GM19239 (cell line): ENCODE measurements around the gene MDN1.
A peak's percentile ranks its signal among the peaks of the same experiment; 100 is the strongest.
"Not testable (repeated sequence)": the region's sequence is repeated elsewhere in the genome, so short reads cannot be mapped to it uniquely, and the experiment has no call there.

Source experiments
- DNase-seq: peaks from one replicate; pipeline ENCODE4 v3.0.0; 2011; ENCODE audit warnings: low spot score; ENCODE audit not compliant: insufficient read length
- FAIRE-seq: peaks from 2 replicates; lab custom pipeline; 2011; peaks lifted over from hg19 to GRCh38; lab: Jason Lieb, UNC

Gene MDN1, protein sequence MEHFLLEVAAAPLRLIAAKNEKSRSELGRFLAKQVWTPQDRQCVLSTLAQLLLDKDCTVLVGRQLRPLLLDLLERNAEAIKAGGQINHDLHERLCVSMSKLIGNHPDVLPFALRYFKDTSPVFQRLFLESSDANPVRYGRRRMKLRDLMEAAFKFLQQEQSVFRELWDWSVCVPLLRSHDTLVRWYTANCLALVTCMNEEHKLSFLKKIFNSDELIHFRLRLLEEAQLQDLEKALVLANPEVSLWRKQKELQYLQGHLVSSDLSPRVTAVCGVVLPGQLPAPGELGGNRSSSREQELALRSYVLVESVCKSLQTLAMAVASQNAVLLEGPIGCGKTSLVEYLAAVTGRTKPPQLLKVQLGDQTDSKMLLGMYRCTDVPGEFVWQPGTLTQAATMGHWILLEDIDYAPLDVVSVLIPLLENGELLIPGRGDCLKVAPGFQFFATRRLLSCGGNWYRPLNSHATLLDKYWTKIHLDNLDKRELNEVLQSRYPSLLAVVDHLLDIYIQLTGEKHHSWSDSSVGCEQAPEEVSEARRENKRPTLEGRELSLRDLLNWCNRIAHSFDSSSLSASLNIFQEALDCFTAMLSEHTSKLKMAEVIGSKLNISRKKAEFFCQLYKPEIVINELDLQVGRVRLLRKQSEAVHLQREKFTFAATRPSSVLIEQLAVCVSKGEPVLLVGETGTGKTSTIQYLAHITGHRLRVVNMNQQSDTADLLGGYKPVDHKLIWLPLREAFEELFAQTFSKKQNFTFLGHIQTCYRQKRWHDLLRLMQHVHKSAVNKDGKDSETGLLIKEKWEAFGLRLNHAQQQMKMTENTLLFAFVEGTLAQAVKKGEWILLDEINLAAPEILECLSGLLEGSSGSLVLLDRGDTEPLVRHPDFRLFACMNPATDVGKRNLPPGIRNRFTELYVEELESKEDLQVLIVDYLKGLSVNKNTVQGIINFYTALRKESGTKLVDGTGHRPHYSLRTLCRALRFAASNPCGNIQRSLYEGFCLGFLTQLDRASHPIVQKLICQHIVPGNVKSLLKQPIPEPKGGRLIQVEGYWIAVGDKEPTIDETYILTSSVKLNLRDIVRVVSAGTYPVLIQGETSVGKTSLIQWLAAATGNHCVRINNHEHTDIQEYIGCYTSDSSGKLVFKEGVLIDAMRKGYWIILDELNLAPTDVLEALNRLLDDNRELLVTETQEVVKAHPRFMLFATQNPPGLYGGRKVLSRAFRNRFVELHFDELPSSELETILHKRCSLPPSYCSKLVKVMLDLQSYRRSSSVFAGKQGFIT (N-terminal part only)

DNA sequence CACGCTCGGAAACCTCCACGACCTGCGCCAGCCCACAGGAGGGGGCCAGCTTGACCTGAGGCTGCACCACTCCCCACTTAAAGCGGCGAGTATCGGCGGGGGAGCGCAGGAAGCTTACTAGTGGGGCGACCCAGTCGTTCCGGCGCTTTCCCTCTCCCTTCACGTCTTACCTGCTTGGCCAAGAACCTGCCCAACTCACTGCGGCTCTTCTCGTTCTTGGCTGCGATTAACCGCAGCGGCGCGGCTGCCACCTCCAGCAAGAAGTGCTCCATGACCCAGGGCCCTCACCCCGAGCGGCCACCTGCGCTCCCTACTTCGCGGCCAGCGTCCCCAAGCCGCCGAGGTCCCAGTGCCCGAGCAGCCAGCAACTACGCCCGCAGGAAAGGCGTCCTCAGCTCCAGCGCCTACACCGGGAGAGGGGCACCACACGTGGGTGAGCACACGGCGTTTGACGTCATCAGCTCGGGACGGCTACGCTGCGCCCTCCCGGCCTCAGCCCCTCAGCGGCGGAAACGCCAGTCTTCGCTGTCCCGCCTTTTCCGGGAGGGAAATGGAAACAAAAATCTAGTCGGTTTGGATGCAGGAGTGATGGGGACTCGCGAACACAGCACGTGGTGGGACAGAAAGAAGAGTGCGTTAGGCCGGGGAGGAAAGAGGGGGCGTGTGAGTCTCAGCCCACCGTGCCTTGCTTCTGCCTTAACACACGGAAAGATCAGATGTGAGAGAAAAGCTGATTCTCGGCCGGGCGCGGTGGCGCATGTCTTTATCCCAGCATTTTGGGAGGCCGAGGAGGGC, at the start of gene MDN1:
Gene MDN1, minus strand, starts transcription at position 459 of the 795 bp plus-strand sequence. Its CDS starts 187 bp downstream, at position 272.
- DNase-seq: peak; percentile 76
- peak; percentile 99 for FAIRE-seq

DNA sequence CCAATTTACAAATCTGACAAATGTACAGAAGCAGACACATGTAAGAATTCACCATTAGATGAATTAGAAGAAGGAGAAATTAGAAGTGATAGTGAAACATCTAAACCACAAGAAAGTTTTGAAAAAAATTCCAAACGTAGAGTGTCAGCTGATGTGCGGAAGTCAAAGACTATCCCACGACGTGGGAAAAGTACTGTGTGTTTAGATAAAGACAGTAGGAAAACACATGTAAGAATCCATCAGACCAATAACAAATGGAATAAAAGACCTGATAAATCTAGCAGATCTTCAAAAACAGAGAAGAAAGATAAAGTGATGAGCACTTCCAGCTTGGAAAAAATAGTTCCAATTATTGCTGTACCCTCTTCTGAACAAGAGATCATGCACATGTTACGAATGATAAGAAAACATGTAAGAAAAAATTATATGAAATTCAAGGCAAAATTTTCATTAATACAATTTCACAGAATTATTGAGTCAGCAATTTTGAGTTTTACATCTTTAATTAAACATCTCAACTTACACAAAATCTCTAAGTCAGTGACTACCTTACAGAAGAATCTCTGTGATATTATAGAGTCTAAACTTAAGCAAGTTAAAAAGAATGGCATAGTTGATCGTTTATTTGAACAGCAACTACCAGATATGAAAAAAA, 46.6 kb upstream of the MDN1 start:
- peak; percentile 51 for FAIRE-seq

DNA sequence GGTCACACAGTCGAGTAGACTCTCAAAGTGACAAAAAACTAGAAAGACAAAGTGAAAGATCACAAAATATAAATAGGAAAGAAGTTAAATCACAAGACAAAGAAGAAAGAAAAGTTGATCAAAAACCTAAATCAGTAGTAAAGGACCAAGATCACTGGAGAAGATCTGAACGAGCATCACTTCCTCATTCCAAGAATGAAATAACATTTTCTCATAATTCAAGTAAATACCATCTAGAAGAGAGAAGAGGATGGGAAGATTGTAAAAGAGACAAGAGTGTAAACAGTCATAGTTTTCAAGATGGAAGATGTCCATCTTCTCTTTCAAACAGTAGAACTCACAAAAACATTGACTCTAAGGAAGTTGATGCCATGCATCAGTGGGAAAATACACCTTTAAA, 43.1 kb upstream of the MDN1 start:
- FAIRE-seq (no peak), DNase-seq (no peak)

More for the DNA sequence above, 46.6 kb upstream of the MDN1 start:
- DNase-seq: no peak

DNA sequence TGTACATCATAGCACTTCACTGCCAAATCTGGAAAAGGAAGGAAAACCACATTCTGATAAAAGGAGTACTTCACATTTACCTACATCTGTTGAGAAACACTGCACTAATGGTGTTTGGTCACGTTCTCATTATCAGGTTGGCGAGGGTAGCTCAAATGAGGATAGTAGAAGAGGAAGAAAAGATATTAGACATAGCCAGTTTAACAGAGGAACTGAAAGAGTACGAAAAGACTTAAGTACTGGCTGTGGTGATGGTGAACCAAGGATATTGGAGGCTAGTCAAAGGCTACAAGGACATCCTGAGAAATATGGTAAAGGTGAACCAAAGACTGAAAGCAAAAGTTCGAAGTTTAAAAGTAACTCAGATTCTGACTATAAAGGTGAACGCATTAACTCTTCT, 42.7 kb upstream of the MDN1 start:
- no peak for DNase-seq
- peak; percentile 81 for FAIRE-seq

DNA sequence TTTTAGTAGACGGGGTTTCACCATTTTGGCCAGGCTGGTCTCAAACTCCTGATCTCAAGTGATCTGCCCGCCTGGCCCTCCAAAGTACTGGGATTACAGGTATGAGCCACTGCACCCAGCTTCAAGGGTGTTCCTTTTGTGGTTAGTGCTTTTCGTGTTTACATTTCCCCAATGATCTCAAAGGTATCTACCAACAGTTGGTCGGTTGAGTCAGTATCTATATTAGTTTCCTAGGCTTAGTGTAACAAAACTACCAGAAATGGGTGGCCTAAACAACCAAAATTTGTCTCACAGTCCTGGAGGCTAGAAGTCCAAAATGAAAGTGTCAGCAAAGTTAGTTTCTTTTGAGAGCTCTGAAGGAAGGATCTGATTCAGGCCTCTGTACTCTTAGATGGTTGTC, 40.1 kb upstream of the MDN1 start:
- FAIRE-seq (peak; percentile 80), DNase-seq (no peak)

DNA sequence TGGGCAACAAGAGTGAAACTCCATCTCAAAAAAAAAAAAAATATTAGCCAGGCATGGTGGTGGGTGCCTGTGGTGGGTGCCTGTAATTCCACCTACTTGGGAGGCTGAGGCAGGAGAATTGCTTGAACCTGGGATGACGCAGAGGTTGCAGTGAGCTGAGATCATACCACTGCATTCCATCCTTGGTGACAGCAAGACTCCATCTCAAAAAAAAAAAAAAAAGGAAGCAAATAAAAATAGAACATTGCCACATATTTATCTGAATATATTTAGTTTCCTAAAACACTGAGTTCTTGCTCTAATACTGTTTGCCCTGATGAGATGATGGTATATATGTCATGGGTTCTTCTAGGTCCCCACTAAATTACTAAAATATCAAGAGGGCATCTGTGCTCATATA, 38.4 kb upstream of the MDN1 start:
- FAIRE-seq: no peak
- DNase-seq: no peak

DNA sequence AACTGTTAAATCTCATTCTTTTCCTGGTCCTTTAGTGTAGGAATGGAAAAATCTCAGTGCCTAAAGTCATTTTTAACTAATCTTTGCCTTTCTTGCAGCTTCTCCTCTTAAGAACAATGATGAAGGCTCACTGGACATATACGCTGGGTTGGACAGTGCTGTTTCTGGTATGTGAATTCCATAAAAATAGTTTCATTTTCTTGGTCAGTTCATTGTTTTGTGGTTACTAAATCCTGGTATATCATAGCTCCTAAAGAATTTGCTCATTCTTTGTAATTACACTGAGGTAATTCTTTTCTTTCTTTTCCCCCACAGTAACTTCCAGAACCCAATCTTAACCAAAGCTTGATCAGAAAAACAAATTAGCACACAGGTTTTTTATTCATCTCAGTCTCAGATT, 33.5 kb upstream of the MDN1 start:
- FAIRE-seq: no peak
- no peak for DNase-seq

DNA sequence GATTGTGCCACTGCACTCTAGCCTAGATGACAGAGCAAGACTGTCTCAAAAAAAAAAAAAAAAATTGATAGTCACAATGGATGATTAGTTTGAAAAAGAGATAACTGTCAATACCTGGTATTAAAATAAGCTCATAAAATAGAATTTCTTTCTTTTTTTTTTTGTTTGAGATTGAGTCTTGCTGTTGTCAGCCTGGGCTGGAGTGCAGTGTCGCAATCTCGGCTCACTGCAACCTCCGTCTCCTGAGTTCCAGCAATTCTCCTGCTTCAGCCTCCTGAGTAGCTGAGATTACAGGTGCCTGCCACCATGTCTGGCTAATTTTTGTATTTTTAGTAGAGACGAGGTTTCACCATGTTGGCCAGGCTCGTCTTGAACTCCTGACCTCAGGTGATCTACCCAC, 27.9 kb upstream of the MDN1 start:
- FAIRE-seq, DNase-seq: not testable (repeated sequence)

DNA sequence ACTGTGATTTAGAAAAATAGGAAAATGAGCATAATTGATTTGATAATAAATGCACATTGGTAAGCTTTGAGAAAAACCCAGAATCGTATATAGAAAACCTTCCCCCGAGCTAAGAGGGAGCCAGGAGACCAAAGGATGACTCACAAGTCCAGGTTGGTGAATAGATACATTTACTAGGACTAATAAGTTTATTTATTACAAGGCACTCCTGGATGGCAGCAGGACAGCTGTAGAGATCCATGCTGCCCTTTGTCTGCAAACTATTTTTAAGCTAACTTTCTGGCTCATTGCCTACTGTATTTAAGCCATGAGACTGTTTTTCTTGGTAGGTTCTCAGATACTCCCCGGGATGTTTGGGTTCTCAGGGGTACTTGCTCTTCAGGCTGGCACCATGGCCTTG, 23.5 kb upstream of the MDN1 start:
- DNase-seq: no peak

DNA sequence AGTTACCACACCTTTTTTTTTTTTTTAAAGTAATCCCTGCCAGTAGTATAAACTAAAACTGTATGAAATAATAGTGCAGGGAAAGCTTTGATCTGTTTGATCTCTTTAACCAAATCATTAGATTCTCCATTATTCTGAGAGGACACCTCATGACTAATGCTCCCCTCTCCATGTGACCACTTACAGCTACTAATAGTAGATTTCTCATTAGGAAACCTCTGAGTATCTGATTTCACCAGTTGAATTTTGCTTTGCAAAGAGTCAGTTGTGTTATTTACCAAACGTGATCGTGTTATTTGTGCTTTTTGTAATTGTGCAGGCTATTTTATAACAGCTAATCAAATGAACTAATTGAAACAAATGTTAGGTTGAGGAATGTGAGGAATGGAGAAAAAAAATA, 22.6 kb upstream of the MDN1 start:
- FAIRE-seq (no peak), DNase-seq (no peak)

More for the DNA sequence above, 23.5 kb upstream of the MDN1 start:
- no peak for FAIRE-seq

DNA sequence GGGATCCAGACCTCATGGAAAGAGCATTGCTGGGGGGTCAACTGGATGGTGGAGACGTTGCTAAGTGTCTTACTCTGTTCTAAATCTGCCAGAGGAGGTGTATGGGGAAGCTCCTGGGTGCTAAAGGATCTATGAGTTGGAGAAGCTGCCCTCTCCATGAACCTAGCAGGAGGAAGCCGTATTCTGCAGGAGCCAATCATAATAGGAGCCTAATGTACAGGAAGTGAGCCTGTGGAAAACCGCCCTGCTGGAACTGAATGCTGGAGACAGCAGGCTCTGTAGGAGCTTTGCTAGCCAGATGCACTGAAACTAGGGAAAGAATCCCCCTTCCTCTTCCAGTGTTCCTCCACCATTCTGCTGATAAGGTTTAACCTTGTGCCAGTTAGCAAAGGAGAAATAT, 20.9 kb upstream of the MDN1 start:
- no peak for FAIRE-seq
- DNase-seq: no peak

DNA sequence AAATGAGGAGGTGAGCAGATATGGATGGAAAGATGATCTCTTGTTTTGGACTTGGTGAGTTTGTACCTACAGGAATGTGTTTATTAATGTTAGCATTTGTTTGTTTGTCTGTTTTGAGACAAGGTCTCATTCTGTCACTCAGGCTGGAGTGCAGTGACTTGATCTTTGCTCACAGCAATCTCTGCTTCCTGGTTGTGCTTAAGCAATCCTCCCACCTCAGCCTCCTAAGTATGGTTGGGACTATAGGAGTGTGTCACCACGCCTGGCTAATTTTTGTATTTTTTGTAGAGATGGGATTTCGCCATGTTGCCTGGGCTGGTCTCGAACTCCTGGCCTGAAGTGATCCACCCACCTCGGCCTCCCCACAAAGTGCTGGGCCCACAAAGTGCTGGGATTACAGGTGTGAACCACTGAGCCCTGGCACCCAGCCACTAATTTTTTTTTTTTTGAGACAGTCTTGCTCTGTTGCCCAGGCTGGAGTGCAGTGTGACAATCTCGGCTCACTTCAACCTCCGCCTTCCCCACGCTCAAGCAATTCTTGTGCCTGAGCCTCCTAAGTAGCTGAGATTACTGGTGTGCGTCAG, 17.1 kb upstream of the MDN1 start:
- no peak for FAIRE-seq
- DNase-seq: no peak

DNA sequence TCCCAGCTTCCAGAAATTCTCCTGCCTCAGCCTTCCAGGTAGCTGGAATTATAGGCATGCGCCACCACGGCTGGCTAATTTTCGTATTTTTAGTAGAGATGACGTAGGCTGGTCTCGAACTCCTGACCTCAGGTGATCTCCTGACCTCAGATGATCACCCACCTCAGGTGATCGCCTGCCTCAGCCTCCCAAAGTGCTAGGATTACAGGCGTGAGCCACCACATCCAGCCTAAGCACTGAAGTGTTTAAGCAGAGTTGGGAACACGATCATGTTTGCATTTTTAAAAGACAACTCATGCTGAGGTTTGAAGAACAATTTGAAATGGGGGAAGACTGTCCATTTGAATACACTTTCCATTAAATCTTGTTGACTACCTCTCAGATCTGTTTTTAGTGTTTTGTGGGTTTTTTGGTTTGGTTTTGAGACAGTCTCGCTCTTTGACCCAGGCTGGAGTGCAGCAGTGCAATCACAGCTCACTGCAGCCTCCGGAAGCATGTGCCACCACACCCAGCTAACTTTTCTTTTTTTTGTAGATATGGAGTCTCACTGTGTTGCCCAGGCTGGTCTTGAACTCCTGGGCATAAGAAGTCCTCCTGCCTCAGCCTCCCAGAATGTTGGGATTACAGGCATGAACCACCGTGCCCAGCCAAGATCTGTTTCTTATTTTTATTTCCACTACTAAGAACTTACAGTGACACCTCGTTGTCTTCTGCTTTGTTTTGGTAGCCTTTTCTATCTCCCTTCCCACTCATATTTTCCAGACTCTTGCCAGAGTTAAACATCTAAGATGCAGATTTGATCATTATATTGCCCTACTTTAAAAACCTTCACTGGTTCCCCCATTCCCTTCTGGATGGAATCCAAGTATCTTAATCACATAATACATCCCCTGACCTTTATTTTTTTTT, 15.5 kb upstream of the MDN1 start:
- DNase-seq (peak; percentile 5), FAIRE-seq (peak; percentile 90)

DNA sequence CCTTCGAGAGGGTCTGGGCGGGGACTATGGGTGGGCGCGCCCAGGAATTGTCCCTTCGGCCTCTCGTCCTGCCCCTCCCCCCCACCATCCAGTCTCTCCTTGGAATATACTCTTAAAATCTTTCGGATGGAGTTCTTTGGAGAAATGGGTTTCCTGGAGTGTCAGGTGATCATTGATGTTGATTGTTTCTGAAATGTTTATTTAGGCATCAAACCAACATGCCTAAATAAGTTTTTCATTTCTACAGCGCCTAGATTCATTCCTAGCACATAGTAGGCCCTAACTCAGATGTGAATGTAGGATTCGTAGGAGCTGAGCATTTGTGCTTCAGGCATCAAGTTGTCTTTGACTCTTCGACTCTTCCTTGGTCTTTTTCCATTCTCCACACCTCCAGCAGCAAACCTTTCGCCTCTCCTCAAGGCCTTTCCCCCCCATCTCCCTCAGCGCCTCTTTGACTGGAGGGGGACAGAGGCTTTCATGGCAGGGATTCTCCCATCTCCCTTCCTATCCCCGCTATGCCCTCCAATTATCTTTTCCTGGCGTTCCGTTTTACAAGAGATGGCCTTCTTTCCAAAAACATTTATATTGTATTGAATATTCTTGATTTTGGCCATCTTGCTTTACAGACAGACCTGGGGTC, 10.7 kb upstream of the MDN1 start:
- FAIRE-seq: no peak
- DNase-seq: no peak

DNA sequence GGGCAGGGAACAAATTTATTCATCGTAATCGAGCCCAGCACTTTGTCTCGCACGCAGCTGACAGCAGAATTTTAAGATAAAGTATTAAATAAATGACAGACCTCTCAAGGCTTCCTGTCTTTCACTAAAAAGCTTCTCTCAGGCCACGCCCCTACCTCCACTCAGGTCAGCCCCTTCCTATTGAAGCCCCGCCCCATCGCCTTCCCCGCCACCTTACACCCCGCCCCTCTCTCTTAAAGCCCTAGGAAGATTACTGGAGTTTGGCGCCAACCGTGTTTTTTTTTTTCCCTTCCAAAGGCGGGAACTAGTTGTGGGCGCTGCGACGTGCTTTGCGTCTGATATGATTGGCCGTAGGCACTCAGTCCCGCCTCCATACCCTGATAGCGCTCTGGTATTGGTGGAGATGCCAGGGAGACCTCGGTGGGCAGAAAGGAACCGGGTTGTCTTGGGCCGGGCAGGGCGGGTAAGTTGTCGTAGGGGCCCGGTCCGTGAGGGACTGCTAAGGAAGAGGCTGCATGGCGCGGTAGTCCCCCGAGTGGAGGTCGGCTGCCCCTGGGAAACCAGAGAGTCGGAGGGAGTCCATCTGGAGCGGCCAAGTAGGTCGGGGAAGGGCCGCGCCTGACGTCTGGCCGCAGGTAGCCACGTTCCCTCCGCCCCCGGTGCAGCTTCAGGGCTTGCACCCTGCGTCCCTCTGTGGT, 10.0 kb upstream of the MDN1 start, which contains the start of gene CASP8AP2:
Gene CASP8AP2, plus strand, starts transcription at position 409 of the 698 bp plus-strand sequence.
- peak; percentile 99 for FAIRE-seq
- peak; percentile 68 for DNase-seq

DNA sequence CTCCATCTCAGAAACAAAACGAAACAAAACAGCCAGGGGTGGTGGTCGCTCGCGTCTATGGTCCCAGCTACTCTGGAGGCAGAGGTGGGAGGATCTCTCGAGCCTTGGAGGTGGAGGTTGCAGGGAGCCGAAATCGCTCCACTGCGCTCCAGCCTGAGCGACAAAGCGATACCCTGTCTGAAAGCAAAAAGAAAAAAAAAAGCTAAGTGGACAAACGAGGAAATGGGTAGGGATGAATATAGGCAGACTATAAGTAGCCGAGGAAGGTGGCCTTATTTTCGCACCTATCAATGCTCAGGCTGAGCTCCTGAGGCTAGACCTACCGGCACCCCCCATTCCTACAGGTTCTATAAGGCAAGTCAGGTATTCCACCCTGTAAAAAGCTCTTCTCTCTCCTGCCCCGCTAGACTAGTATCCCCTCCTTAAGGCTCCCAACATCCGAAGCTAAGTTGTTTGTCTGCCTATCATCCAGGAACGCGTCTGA, 9.4 kb upstream of the MDN1 start:
- DNase-seq: no peak
- FAIRE-seq: no peak
